CD4-positive, alpha-beta T cell treated with Interleukin-15 for 1 hour (primary cell): ENCODE data around the gene SCGN.
"Not testable (repeated sequence)": the region's sequence is repeated elsewhere in the genome, so short reads cannot be mapped to it uniquely, and the experiment has no call there.

Source experiments
- DNase-seq: peaks from one replicate; pipeline ENCODE4 v3.0.0-alpha.2; 2020

The SCGN gene

DNA sequence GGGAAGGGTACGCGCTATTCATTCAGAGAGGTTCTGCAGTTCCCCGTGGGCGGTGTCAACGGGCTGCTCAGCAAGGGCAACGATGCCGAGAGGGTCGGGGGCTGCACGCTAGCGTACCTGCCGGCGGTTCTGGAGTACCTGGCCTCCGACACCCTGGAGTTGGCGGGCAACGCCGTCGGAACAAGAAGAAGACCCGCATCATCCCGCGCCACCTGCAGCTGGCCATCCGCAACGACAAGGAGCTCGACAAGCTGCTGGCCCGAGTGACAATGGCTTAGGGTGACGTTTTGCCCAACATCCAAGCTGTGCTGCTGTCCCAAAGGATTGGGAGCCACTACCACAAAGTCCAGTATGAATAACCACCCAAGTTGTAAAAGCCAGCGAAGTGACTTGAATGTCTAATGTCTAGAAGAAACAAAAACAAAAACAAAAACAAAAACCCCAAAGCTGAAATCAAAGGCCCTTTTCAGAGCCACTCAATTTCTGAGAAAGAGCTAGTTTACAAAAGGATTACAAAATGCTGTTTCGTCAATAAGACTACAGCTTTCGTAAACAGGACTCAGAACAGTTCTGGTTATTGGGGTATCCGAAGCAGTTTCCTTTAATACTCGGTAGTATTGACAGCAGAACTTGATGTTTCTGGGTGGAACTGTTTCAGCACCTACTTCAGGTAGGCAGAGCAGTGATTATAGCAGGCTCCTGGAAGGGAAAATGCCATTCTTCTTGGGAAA, 80.6 kb downstream of the SCGN start:
- DNase-seq = no peak

DNA sequence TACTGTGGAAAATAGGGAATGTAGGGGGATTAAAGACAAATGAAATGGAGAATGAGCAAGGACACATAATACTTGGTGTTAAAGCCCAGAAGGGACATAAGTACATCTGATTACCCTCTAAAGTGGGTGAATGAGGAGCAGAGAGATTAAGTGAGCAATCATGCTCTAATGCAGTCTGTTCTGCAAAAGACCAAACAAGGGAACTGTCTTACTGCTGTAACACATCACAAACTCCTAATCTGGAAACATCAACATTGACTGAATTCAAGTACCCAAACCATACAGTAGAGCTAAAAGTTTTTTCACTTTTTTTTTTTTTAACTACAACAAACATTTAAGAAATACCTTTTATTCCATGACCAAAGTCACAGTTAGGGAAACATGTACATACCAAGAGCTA, 83.2 kb downstream of the SCGN start:
- no peak for DNase-seq

DNA sequence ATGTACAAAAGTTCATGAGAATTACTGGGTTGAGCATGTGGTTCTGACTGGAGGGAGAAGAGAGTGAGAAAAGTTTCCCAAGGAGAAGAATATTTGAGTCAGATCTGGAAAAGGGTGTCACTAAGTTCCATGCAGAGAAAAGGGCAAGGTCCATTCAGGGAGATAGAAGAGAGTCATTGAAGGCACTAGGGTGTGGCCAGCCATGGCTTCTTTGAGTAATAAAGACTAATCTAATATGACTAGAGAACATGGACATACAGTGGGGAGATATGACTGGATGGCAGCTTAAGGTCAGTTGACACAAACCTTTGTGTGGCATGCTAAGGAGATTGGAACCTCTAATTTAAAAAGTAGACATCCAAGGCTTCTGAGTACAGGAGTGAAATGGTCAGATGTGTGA, 91.9 kb downstream of the SCGN start:
- no peak for DNase-seq

DNA sequence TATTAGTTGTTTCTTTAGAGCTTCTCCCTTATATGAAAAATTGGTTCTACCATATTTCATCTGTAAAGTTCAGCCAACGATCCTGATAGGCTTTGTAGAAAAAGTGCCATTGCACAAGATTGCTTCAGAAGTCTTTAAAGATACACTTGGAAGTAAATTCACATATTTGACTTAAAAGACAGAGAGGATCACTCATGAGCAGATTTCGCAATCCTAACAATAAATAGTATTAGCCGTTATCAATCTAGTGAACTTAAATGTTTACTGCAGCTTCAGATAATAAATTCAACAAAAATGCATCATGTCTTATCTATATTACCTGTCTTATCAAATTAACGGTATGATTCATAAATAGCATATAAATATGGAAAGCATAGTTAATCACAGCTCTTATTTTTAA, 93.8 kb downstream of the SCGN start:
- DNase-seq = no peak

DNA sequence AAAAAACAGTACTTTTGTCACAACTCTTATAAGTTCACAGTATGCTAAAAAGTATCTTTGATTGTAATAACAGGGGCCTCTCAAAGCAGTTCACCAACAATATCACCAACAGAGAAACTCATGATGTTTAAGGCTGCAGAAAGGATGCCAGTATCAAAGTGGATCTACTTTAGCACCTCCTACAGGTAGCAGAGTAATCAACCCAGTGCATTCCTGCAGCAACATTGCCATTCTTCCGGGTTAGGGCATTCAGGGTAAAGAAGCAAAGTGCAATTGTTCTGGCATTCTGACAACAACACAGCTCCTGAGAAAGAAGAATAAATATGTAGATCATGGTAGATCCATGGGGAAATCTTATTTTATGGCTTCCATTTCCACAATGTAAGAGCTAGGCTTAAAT, 95.0 kb downstream of the SCGN start:
- no peak for DNase-seq

DNA sequence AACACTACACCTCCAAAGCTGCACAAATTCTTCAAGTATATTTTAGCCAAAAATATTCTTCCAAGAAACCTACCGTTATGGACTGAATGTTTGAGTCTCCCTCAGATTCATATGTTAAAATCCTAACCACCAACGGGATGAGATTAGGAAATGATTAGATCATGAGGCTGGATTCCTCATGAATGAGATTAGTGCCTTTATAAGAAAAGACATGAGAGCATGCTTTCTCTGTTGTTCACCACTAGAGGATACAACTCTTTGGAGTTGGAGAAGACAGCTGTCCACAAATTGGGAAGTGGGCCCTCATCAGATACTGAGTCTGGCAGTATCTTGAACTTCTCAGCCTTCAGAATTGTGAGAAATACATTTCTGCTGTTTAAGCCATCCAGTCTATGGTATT, 95.5 kb downstream of the SCGN start:
- DNase-seq = no peak

DNA sequence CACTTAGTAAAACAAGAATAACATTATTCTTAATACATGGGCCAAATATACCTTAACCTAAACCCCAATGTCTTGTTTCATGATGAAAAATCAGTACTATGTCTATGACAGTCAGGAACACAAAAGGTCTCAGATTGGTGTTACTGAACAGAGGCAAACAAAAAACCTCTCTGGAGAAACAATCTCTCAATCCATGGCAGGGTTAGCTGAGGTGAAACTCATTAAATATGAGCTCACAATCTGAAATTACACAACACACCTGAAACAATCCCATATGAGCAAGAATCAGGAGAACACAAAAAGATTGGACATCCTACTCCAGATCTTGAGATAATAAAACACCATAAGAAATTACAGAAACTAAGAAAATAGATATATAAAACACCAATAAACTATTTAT, 96.0 kb downstream of the SCGN start:
- DNase-seq = no peak

DNA sequence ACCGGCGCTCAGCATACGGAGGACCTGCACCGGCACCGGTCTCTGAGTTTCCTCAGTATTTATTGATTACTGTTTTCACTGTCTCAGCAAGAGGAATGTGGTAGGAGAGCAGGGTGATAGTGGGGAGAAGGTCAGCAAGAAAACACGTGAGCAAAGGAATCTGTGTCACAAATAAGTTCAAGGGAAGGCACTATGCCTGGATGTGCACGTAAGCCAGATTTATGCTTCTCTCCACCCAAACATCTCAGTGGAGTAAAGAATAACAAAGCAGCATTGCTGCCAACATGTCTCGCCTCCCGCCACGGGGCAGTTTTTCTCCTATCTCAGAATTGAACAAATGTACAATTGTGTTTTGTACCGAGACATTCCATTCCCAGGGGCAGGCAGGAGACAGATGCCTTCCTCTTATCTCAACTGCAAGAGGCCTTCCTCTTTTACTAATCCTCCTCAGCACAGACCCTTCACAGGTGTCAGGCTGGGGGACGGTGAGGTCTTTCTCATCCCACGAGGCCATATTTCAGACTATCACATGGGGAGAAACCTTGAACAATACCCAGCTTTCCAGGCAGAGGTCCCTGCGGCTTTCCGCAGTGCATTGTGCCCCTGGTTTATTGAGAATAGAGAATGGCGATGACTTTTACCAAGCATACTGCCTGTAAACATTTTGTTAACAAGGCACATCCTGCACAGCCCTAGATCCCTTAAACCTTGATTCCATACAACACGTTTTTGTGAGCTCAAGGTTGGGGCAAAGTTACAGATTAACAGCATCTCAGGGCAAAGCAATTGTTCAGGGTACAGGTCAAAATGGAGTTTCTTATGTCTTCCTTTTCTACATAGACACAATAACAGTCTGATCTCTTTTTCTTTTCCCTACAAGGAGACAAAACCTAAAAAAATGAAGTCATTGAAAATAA, 96.8 kb downstream of the SCGN start:
- DNase-seq = not testable (repeated sequence)

DNA sequence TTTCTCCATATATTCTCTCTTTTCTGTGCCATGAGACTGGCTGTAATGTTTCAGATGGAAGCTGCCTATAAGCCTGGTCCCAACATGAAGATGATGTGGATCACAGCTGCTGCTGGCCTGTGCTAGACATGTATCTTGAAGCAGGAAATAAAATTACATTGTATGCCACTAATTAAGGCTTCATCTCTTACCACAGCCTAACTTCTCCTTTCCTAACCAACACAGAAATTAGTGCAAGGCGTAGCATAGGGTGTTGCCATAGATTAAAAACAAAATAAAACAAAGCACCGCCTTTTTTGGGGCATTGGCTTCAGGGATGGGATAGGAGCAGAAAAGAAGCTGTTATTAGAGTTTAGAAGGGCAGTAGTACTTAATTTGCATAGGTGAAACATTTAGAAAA, 97.8 kb downstream of the SCGN start:
- no peak for DNase-seq

DNA sequence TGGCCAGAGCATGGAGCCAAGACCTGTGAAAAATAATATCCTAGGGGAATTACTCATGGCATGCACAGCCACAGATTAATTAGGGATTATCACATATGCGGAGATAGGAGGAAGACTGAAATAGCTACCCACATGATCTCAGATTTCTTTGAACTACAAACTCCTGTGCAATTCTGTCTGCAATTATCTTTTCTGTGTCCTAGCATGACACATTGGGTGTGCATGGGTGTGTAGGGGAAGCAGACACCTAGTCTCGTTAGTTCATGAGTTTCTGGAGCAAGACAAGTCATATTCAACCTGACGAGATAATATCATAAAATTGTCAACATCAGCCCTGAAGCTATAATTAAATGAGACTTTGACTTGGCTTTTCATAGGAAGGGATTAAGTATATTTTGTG, 98.9 kb downstream of the SCGN start:
- DNase-seq = no peak
